Astrocyte (in vitro differentiated cells and primary cell): Measurements from ENCODE around the gene CNN2. TPM values are rescaled to one million over a fixed set of nuclear protein-coding genes. Genes with fewer than 3 reads are reported as not detected.

Experiments
- DNase-seq: peaks from one replicate; pipeline ENCODE4 v3.0.0-alpha.2; 2010; ENCODE audit warnings: low read depth
- FAIRE-seq: peaks from 2 replicates; lab custom pipeline; 2011; peaks lifted over from hg19 to GRCh38; lab: Jason Lieb, UNC
- H2AFZ ChIP-seq: 2 replicates; pipeline ENCODE4 v1.6.0; 2012; ENCODE audit warnings: low read depth, low read length, inconsistent platforms
- H3K27ac ChIP-seq: 2 replicates; pipeline ENCODE4 v1.5.1; 2011; ENCODE audit warnings: low read depth, low read length, inconsistent platforms
- H3K27me3 ChIP-seq: 2 replicates; pipeline ENCODE4 v1.6.0; 2011; ENCODE audit warnings: low read length, inconsistent platforms; ENCODE audit not compliant: insufficient read depth
- H3K36me3 ChIP-seq: 2 replicates; pipeline ENCODE4 v1.5.1; 2011; ENCODE audit warnings: low read length, inconsistent platforms; ENCODE audit not compliant: insufficient read depth
- H3K4me1 ChIP-seq: 2 replicates; pipeline ENCODE4 v1.5.1; 2011; ENCODE audit warnings: low read length, inconsistent platforms; ENCODE audit not compliant: insufficient read depth
- H3K4me2 ChIP-seq: 2 replicates; pipeline ENCODE4 v1.6.0; 2012; ENCODE audit warnings: low read length, inconsistent platforms
- H3K4me3 ChIP-seq: 2 replicates; pipeline ENCODE4 v1.5.1; 2011; ENCODE audit warnings: low read depth, mild to moderate bottlenecking, low read length, inconsistent platforms; ENCODE audit not compliant: insufficient read depth
- H3K79me2 ChIP-seq: 2 replicates; pipeline ENCODE4 v1.6.0; 2012; ENCODE audit warnings: mild to moderate bottlenecking, low read length, inconsistent platforms; ENCODE audit not compliant: insufficient read depth
- H3K9ac ChIP-seq: 2 replicates; pipeline ENCODE4 v1.6.0; 2012; ENCODE audit warnings: mild to moderate bottlenecking, low read length, inconsistent platforms
- H3K9me3 ChIP-seq: 2 replicates; pipeline ENCODE4 v1.5.1; 2012; ENCODE audit warnings: low read depth, mild to moderate bottlenecking, low read length, inconsistent platforms; ENCODE audit not compliant: insufficient read depth
- H4K20me1 ChIP-seq: 2 replicates; pipeline ENCODE4 v1.6.0; 2012; ENCODE audit warnings: low read length, inconsistent platforms; ENCODE audit not compliant: insufficient read depth
- H3K27ac Mint-ChIP-seq: one replicate; pipeline ENCODE4 v1.8.0; 2021; ENCODE audit warnings: mild to moderate bottlenecking, mixed read lengths; ENCODE audit not compliant: unreplicated experiment
- H3K27me3 Mint-ChIP-seq: one replicate; pipeline ENCODE4 v1.8.0; 2021; ENCODE audit warnings: low read depth, mixed read lengths; ENCODE audit not compliant: unreplicated experiment
- H3K36me3 Mint-ChIP-seq: one replicate; pipeline ENCODE4 v1.8.0; 2021; ENCODE audit warnings: low read depth, mixed read lengths; ENCODE audit not compliant: unreplicated experiment
- H3K4me1 Mint-ChIP-seq: one replicate; pipeline ENCODE4 v1.8.0; 2021; ENCODE audit warnings: low read depth, mixed read lengths; ENCODE audit not compliant: unreplicated experiment
- H3K4me3 Mint-ChIP-seq: one replicate; pipeline ENCODE4 v1.8.0; 2021; ENCODE audit warnings: mild to moderate bottlenecking, moderate library complexity, mixed read lengths; ENCODE audit not compliant: unreplicated experiment
- H3K9me3 Mint-ChIP-seq: one replicate; pipeline ENCODE4 v1.8.0; 2021; ENCODE audit warnings: mild to moderate bottlenecking, mixed read lengths; ENCODE audit not compliant: unreplicated experiment
- EZH2 ChIP-seq: IDR thresholded peaks from 2 replicates; pipeline ENCODE4 v1.6.1; 2012; ENCODE audit warnings: mild to moderate bottlenecking, low read length, inconsistent platforms; ENCODE audit not compliant: insufficient read depth
- total RNA-seq: library from RNA; stranded (reverse); gene quantifications from 2 replicates; pipeline ENCODE4 v1.2.1, GENCODE V29; 2021
- TF ChIP-seq, protein P1 (sequence below): IDR thresholded peaks from 2 replicates; pipeline ENCODE4 v1.5.1; 2011; ENCODE audit warnings: low read depth, mild to moderate bottlenecking, inconsistent platforms, low read length, moderate library complexity; ENCODE audit not compliant: insufficient read depth

The CNN2 gene
- total RNA-seq, 1 donor from 2014 or later, result 819 TPM

DNA sequence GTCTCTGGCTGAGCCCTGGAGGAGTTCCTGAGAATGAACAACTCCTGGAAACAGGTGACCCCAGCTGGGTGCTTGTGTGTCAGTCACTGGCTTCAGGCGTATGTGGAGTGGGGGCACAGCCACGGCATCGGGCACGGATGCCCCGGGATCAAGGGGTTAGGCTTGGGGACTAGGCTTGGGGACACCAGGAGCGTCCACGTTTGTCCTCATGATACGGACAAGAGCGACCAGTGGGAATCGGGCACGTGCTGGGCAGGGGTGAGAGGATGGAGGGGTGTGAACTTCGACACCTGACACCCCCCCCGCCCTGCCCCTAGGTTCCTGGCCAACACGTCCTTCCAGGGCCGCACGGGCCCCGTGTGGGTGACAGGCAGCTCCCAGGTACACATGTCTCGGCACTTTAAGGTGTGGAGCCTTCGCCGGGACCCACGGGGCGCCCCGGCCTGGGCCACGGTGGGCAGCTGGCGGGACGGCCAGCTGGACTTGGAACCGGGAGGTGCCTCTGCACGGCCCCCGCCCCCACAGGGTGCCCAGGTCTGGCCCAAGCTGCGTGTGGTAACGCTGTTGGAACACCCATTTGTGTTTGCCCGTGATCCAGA, 22.1 kb upstream of the CNN2 start:
- H3K9ac ChIP-seq, result no peak overlapping the region

DNA sequence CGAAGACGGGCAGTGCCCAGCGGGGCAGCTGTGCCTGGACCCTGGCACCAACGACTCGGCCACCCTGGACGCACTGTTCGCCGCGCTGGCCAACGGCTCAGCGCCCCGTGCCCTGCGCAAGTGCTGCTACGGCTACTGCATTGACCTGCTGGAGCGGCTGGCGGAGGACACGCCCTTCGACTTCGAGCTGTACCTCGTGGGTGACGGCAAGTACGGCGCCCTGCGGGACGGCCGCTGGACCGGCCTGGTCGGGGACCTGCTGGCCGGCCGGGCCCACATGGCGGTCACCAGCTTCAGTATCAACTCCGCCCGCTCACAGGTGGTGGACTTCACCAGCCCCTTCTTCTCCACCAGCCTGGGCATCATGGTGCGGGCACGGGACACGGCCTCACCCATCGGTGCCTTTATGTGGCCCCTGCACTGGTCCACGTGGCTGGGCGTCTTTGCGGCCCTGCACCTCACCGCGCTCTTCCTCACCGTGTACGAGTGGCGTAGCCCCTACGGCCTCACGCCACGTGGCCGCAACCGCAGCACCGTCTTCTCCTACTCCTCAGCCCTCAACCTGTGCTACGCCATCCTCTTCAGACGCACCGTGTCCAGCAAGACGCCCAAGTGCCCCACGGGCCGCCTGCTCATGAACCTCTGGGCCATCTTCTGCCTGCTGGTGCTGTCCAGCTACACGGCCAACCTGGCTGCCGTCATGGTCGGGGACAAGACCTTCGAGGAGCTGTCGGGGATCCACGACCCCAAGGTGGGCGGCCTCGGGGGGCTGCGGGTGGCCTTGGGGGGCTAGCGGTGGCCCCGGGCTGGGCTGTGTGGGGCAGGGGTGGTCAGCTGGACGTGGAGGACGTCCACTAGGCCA, 21.4 kb upstream of the CNN2 start:
- no peaks in the 10 kb centered on the region for H3K36me3 ChIP-seq
- Mint-ChIP-seq H3K9me3 (no peaks in the 10 kb centered on the region), H3K4me1 (no peaks in the 10 kb centered on the region), H3K36me3 (no peaks in the 10 kb centered on the region), H3K27ac (no peak overlapping the region), H3K27me3 (peaks cover 10% of the 10 kb centered on the region), H3K4me3 (no peak overlapping the region)
- no peaks in the 10 kb centered on the region for H3K79me2 ChIP-seq
- H3K9me3 ChIP-seq, result no peaks in the 10 kb centered on the region
- DNase-seq, result no peak
- H4K20me1 ChIP-seq, result peaks cover 17% of the 10 kb centered on the region
- H3K4me2 ChIP-seq, result no peak overlapping the region
- no peak for FAIRE-seq
- H3K27me3 ChIP-seq, result peaks cover 8% of the 10 kb centered on the region
- H2AFZ ChIP-seq, result no peak overlapping the region
- H3K9ac ChIP-seq, result no peak overlapping the region
- H3K4me1 ChIP-seq, result no peaks in the 10 kb centered on the region
- TF ChIP-seq EZH2, result no peak
- TF ChIP-seq, protein P1, sequence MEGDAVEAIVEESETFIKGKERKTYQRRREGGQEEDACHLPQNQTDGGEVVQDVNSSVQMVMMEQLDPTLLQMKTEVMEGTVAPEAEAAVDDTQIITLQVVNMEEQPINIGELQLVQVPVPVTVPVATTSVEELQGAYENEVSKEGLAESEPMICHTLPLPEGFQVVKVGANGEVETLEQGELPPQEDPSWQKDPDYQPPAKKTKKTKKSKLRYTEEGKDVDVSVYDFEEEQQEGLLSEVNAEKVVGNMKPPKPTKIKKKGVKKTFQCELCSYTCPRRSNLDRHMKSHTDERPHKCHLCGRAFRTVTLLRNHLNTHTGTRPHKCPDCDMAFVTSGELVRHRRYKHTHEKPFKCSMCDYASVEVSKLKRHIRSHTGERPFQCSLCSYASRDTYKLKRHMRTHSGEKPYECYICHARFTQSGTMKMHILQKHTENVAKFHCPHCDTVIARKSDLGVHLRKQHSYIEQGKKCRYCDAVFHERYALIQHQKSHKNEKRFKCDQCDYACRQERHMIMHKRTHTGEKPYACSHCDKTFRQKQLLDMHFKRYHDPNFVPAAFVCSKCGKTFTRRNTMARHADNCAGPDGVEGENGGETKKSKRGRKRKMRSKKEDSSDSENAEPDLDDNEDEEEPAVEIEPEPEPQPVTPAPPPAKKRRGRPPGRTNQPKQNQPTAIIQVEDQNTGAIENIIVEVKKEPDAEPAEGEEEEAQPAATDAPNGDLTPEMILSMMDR, result no peak
- no peak overlapping the region for H3K4me3 ChIP-seq
- no peak overlapping the region for H3K27ac ChIP-seq

More for the DNA sequence above, 22.1 kb upstream of the CNN2 start:
- peaks cover 10% of the 10 kb centered on the region for H4K20me1 ChIP-seq
- no peaks in the 10 kb centered on the region for H3K4me1 Mint-ChIP-seq
- no peaks in the 10 kb centered on the region for H3K36me3 ChIP-seq
- DNase-seq (no peak), FAIRE-seq (no peak)
- no peak overlapping the region for H3K4me3 ChIP-seq
- H3K9me3 ChIP-seq, result no peaks in the 10 kb centered on the region
- no peaks in the 10 kb centered on the region for H3K79me2 ChIP-seq
- no peak overlapping the region for H3K27ac Mint-ChIP-seq
- TF ChIP-seq, protein P1, result no peak
- no peak for TF ChIP-seq EZH2
- H2AFZ ChIP-seq, result no peak overlapping the region
- no peaks in the 10 kb centered on the region for H3K36me3 Mint-ChIP-seq
- no peak overlapping the region for H3K4me3 Mint-ChIP-seq
- H3K27ac ChIP-seq, result no peak overlapping the region
- peaks cover 11% of the 10 kb centered on the region for H3K27me3 ChIP-seq
- peaks cover 14% of the 10 kb centered on the region for H3K27me3 Mint-ChIP-seq
- H3K4me2 ChIP-seq, result no peak overlapping the region
- no peaks in the 10 kb centered on the region for H3K9me3 Mint-ChIP-seq
- H3K4me1 ChIP-seq, result no peaks in the 10 kb centered on the region
